Stomach smooth muscle (tissue), 2 donors: ENCODE data around the gene TJP3.

Experiments used
- H3K27ac ChIP-seq: one replicate; pipeline ENCODE4 v1.7.0; 2013; ENCODE audit warnings: mild to moderate bottlenecking, low read length, inconsistent platforms
- H3K27me3 ChIP-seq, 2 donors: one replicate each; pipeline ENCODE4 v1.7.0; 2013; ENCODE audit warnings: low read length in 2 of 2; ENCODE audit not compliant: insufficient read depth in 2 of 2, control insufficient read depth in 1 of 2
- H3K36me3 ChIP-seq, 2 donors: one replicate each; pipeline ENCODE4 v1.7.0; 2013; ENCODE audit warnings: low read length in 2 of 2; ENCODE audit not compliant: control insufficient read depth in 2 of 2, insufficient read depth in 2 of 2
- H3K4me1 ChIP-seq: one replicate; pipeline ENCODE4 v1.7.0; 2013; ENCODE audit warnings: low read length; ENCODE audit not compliant: control insufficient read depth, insufficient read depth
- H3K4me3 ChIP-seq, 2 donors: one replicate each; pipeline ENCODE4 v1.7.0; 2013; ENCODE audit warnings: low read length in 2 of 2
- H3K9ac ChIP-seq, 2 donors: one replicate each; pipeline ENCODE4 v1.7.0; 2013; ENCODE audit warnings: low read length in 2 of 2, mild to moderate bottlenecking in 1 of 2
- H3K9me3 ChIP-seq, 2 donors: one replicate each; pipeline ENCODE4 v1.7.0; 2013; ENCODE audit warnings: low read length in 2 of 2; ENCODE audit not compliant: control insufficient read depth in 2 of 2
- donor health status: healthy.
- donor health status: Pancreatic carcinoma.

TJP3 gene

DNA sequence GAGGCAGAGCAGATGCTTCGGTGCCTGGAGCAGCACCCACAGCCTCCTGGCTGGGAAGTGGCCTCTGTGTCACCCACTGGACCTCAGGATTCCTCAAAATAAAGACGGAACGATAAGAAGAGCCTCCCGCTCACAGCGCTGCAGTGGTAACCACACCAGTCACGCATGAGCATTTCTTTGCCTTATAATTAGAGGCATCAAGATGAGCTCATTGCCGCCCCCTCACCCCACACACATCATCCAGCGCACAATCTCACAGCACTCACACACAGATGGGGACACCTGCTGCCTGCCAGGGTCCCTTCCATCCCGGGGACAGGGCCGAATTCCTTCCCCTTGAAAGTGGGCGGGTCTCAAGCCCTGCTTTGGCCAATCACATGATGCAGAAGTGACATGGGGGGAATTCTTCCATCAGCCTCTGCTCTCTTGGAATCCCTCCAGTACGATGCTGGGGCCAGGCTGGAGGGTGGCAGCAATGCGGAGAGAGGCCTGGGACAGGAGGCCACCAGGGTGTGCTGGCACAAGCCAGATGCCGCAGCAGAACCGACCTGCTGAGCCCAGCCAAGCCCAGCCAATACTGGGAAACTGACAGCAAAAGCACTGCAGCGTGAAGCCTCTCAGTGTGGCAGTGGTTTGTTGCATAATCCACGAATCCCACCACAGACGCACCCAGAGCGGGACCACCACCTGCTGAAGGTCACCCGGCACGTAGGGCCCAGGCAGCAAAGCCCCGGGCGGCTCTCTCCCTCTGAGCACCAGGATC, 23.9 kb upstream of the TJP3 start:
- Histone ChIP-seq H3K4me1 (peaks cover 35% of the 10 kb centered on the region), H3K27me3 (no peaks in the 10 kb centered on the region), H3K4me3 (no peak overlapping the region), H3K27ac (no peak overlapping the region), H3K9ac (no peak overlapping the region), H3K36me3 (peaks cover 6 to 15% of the 10 kb centered on the region in 2 donors), H3K9me3 (peaks cover 0 to 6% of the 10 kb centered on the region in 2 donors)

DNA sequence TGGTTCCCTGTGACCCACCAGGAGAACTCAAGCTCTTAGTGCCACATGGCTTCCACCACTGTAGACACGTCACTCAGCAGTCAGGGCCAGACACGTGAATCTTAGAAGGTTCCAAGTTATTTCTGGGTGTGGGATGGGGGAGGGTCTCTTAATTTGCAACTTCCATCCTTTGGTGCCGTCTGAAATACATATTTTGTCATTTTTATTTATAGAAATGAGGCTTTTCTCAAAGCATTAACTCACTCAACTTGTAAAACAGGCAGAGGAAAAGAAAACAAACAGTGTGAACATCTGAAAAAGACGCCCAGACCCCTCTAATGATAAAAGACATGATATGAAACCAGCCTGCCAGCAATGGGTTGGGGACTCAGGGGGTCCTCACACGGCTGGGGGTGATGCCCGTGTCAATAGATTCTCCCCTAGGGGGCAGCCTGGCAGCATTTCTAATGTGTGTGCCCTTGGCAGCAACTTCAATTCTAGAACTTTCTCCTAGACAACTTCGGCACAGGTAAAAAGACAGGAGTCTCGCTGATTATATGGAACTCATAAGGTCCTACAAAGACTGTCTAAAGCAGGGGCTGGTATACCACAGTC, 23.3 kb upstream of the TJP3 start:
- H3K36me3 ChIP-seq, result peaks cover 6 to 12% of the 10 kb centered on the region in 2 donors
- peaks cover 34% of the 10 kb centered on the region for H3K4me1 ChIP-seq
- H3K27me3 ChIP-seq, result no peaks in the 10 kb centered on the region
- H3K27ac ChIP-seq, result no peak overlapping the region
- H3K9ac ChIP-seq, result no peak overlapping the region
- H3K4me3 ChIP-seq, result no peak overlapping the region
- peaks cover 0 to 6% of the 10 kb centered on the region in 2 donors for H3K9me3 ChIP-seq

DNA sequence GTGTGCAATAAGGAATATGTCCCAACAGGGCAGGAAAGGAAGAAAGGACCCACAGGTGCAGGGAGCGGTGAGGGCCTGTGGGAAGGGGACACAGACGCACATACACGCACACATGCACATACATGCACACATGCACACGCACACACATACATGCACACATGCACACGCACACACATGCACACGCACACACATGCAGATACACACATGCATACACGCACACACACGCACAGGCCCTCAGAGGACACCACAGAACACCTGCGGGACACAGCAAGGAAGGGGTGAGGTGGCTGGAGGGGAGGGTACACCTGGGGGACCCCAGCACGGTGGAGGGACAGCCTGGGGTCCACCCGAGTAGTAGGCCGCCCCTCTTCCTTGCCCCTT, 20.8 kb upstream of the TJP3 start:
- no peak overlapping the region for H3K9ac ChIP-seq
- H3K27ac ChIP-seq, result no peak overlapping the region
- peak overlapping the region in 1 of 2 donors; percentile 15 for H3K4me3 ChIP-seq

DNA sequence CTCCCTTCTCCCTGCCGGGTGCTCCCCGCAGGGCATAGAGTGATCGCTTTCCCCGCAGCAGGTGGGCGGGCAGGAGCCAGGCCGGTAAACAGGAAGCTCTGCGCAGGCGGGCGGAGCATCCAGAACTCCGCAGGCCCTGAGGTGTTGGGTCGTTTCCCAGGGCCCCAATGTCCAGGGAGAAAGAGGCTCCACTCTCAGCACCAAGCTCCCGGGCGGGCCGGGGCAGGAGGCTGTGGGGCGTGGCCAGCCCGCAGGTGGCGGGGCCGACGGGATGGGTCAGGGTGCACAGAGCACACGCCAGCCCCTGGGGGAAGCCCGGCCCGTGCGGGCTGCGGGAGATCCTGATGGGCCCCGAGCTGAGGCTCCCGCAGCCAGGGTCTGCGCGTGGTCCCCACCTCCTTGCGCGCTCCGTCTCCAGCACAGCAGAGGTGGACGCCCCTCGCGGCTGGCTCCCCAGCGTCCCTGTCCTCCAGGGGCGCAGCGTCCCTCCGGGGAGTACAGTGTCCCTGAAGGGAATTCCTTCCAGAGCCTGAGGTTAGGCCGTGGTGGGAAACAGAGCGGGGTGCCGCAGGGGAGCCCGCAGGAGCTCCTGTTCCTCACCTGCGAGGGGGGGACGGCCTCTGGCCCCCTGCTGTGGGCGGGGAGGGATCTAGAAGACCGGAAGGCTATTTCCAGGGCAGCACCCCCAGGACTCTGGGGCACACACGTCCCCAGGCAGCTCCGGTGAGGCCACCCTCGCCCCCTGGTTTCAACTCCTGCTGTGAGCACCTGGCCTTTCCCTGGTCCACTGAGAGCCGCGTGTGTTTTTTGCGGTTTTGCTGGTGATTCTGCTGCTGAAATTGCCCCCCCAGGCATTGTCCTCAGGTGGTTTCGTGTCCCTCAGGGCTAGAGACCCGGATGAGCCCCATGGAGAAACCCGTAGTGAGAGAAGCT, 20.1 kb upstream of the TJP3 start:
- Histone ChIP-seq H3K9ac (no peak overlapping the region), H3K27ac (peak overlapping the region; percentile 37), H3K27me3 (no peaks in the 10 kb centered on the region), H3K4me3 (peak overlapping the region in 1 of 2 donors; percentile 15), H3K9me3 (peaks cover 0 to 6% of the 10 kb centered on the region in 2 donors), H3K36me3 (peaks cover 9 to 16% of the 10 kb centered on the region in 2 donors), H3K4me1 (peaks cover 40% of the 10 kb centered on the region)

More for the DNA sequence above, 20.8 kb upstream of the TJP3 start:
- peaks cover 9 to 16% of the 10 kb centered on the region in 2 donors for H3K36me3 ChIP-seq
- no peaks in the 10 kb centered on the region for H3K27me3 ChIP-seq
- peaks cover 0 to 6% of the 10 kb centered on the region in 2 donors for H3K9me3 ChIP-seq
- peaks cover 37% of the 10 kb centered on the region for H3K4me1 ChIP-seq

DNA sequence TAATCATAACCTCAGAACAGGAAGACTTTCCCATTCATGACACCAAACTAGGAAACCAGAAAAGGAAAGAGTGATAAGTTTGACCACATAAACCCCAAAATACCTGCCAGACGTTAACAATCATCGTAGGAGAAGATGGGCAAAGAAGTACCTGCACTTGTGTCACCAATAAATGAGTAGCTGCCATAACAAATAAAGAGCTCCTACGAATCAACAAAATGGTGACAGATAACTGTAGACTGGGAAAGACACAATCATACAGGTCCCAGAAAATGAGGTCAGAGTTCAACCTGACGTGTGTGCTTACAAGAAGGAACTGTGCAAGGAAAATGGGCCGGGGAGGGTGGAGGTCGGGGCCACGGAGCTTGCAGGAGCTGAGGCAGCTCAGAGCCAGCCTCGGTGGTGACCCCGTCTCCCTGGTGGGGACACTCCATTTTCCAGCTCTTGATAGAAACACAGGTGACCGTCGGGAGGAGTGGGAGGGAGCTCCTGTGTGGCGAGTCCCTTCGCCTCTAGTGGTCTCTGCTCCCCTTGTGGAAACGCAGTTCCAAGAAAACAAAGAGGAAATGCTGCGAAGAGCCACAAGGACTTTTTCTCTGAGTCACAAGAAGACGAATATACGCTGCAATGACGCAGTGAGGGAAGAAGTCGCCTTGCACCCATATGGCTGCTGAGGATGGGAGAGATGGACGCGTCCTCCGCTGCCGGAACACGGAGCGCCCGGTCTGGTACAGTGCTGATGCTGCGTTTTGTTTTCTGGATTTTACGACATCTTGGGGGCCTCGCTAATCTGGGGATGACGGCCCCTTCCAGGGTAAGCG, 17.4 kb upstream of the TJP3 start:
- H3K9ac ChIP-seq, result no peak overlapping the region
- no peaks in the 10 kb centered on the region for H3K27me3 ChIP-seq
- peaks cover 3 to 6% of the 10 kb centered on the region in 2 donors for H3K36me3 ChIP-seq
- H3K9me3 ChIP-seq, result no peaks in the 10 kb centered on the region
- H3K27ac ChIP-seq, result no peak overlapping the region
- no peak overlapping the region for H3K4me3 ChIP-seq
- H3K4me1 ChIP-seq, result peaks cover 52% of the 10 kb centered on the region

DNA sequence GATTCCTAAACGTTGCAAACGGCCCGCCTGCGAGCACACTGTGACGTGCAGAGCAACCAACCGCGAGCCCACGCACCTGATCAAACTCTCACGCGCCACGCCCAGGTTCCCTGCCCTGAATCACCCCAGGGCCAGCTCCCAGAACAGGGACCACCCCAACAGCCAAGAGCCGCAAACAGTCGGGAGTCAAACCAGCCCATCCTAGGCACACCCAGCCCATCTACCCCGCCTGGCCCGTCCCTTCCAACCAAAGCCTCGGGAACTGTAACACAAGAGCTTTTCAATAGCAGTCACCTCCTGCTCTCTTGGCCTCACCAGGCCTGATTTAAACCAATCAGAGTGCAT, 16.8 kb upstream of the TJP3 start:
- Histone ChIP-seq H3K4me1 (peaks cover 50% of the 10 kb centered on the region), H3K9me3 (no peaks in the 10 kb centered on the region), H3K27ac (no peak overlapping the region)

DNA sequence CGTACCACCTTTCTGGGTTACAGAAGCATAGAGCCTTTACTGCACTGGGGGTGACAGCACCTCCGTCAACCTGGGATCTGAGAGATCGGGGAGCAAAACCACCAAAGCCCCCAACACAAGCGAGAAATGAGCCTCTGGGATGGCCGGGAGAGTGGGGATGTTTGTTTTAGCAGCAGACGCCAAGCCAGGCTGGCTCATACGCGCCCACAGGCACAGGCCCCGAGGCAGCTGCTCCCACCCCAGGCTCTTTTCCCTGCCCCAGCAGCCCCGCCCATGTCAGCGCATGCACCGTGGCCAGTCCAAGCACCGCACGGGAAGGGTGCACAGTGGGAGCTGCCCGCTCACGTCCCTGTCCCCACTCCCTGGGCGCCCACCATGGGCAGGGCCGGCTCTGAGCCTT, 16.5 kb upstream of the TJP3 start:
- no peaks in the 10 kb centered on the region for H3K9me3 ChIP-seq
- peaks cover 50% of the 10 kb centered on the region for H3K4me1 ChIP-seq
- H3K9ac ChIP-seq, result no peak overlapping the region
- peaks cover 3 to 8% of the 10 kb centered on the region in 2 donors for H3K36me3 ChIP-seq
- no peak overlapping the region for H3K27ac ChIP-seq
- H3K4me3 ChIP-seq, result no peak overlapping the region
- no peaks in the 10 kb centered on the region for H3K27me3 ChIP-seq

More for the DNA sequence above, 16.8 kb upstream of the TJP3 start:
- Histone ChIP-seq H3K4me3 (no peak overlapping the region), H3K36me3 (peaks cover 3 to 8% of the 10 kb centered on the region in 2 donors), H3K27me3 (no peaks in the 10 kb centered on the region), H3K9ac (no peak overlapping the region)

DNA sequence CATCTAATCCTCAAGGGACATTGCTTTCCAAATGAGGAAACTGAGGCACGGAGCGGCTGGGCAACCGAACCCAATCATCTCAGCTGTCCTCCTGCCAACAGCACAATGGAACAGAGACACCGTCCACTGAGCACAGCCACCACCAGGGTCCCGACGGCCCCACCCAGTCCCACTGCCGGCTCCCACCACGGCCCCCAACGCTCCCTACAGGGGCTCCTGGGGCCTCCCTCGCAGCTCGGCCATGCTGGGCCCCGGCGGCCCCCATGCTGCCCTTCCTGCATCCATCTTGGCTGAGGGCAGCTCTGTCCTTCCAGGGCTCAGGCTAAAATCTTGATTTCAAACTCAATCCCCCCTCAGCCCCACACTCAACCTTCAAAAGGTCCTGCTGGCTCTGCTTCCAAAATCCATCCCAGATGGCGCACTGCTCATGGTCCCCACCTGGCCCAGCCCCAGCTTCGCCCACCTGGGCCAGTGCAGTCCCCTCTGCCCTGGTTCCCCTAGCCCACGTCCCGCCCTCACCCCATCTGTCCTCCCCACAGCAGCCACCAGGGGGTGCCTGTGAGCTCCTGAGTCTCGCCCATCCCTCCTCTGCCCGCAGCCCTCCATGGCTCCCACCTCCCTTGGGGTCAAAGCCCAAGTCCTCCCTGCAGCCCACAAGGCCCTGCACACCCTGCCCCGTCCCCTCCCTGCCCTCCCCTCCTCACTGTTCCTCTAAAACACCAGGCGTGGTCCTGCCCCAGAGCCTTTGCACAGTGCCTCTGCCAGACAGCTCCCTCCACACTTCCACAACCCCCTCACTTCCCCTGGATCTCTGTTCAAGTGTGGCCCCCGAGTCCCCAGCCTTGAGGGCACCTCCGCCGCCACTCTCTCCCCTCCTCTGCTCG, 15.8 kb upstream of the TJP3 start:
- H3K4me1 ChIP-seq, result peaks cover 54% of the 10 kb centered on the region
- no peak overlapping the region for H3K9ac ChIP-seq
- H3K4me3 ChIP-seq, result peak overlapping the region in 1 of 2 donors; percentile 49
- H3K27me3 ChIP-seq, result no peaks in the 10 kb centered on the region
- peaks cover 3 to 8% of the 10 kb centered on the region in 2 donors for H3K36me3 ChIP-seq
- H3K27ac ChIP-seq, result peak overlapping the region; percentile 76
- no peaks in the 10 kb centered on the region for H3K9me3 ChIP-seq

DNA sequence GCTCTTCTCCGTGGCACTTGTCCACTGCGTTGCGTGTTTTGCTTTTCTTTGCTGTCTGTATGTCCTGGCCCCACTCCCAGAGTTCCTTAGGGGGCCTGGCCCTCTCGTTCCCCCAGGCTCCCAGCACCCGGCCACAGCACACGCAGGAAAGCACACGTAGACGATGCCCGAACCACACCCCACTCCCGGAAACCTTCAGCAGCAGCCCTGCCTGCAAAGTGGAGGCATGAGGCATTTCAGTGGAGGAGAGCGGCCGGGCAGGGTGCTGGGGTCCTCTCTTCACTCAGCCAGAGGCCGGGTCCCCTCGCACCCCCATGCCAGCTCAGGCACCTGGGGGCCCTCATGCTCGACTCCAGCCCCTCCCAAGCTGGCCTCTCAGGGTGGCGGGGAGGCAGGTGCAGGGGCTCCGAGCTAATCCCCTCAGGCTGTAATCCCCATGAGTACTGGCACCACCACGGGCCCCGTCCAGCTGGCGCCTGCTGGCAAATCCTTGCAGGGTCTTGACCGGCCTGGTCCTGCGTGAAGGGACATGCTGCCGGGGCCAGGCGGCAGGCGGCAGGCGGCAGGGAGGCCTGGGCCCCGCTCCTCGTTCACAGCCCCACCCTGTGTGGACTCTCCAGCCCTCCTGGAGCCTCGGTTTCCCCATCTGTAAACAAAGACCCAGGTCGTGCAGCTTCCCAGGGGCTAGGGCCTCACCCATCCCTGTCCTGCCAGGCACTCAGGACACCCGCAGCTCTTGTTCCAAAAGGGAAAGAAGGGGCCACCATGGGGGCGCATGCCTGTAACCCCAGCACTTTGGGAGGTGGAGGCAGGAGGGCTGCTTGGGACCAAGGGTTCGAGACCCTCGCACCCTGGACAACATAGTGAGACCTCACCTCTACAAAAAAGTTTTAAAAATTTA, 14.9 kb upstream of the TJP3 start:
- H3K4me1 ChIP-seq, result peaks cover 54% of the 10 kb centered on the region
- H3K27ac ChIP-seq, result peak overlapping the region; percentile 76
- H3K4me3 ChIP-seq, result peak overlapping the region in 1 of 2 donors; percentile 49

More for the DNA sequence above, 14.9 kb upstream of the TJP3 start:
- peak overlapping the region in 1 of 2 donors; percentile 28 for H3K9ac ChIP-seq
- H3K36me3 ChIP-seq, result peaks cover 3 to 8% of the 10 kb centered on the region in 2 donors
- H3K9me3 ChIP-seq, result no peaks in the 10 kb centered on the region
- no peaks in the 10 kb centered on the region for H3K27me3 ChIP-seq
